H1 (cell line): ENCODE data around the gene SPDYE6. TPM values are rescaled to one million over a fixed set of nuclear protein-coding genes. Genes with fewer than 3 reads are reported as not detected.
A peak's percentile ranks its signal among the peaks of the same experiment; 100 is the strongest.
"Not testable (repeated sequence)": the region's sequence is repeated elsewhere in the genome, so short reads cannot be mapped to it uniquely, and the experiment has no call there.

Experiments used
- CTCF ChIA-PET: fragments of 300-600 bp; sonication (Branson Sonifier 250); formaldehyde crosslinking; loops from one replicate; lab custom pipeline; 2021; ENCODE audit not compliant: partially characterized antibody; lab: Charles Lee
- POLR2A ChIA-PET: fragments of 300-600 bp; sonication (Branson Sonifier 250); formaldehyde crosslinking; loops from one replicate; lab custom pipeline; 2021; ENCODE audit warnings: inconsistent platforms; ENCODE audit not compliant: partially characterized antibody; lab: Charles Lee
- DNase-seq, 2 experiments: peaks; one replicate each; pipeline versions ENCODE4 v3.0.0 to v3.0.0-alpha.2; 2010 to 2022; ENCODE audit warnings: low spot score in 2 of 2, low read depth in 1 of 2, mixed read lengths in 1 of 2
- FAIRE-seq: peaks from 2 replicates; lab custom pipeline; 2011; peaks lifted over from hg19 to GRCh38; lab: Jason Lieb, UNC
- H2AFZ ChIP-seq: 2 replicates; pipeline ENCODE4 v1.8.1; 2012; ENCODE audit warnings: low read length, inconsistent platforms
- H2AK5ac ChIP-seq: 2 replicates; pipeline ENCODE4 v1.6.1; 2013; ENCODE audit warnings: low read depth, low read length
- H2BK120ac ChIP-seq: replicated peaks from 2 replicates; pipeline ENCODE3; 2013; ENCODE audit warnings: low read depth, low read length, inconsistent platforms
- H2BK12ac ChIP-seq: 2 replicates; pipeline ENCODE4 v1.6.1; 2013; ENCODE audit warnings: low read depth, low read length
- H2BK15ac ChIP-seq: 2 replicates; pipeline ENCODE4 v1.6.1; 2013; ENCODE audit warnings: low read length
- H2BK20ac ChIP-seq: 2 replicates; pipeline ENCODE4 v1.6.1; 2013; ENCODE audit warnings: low read length
- H2BK5ac ChIP-seq: 2 replicates; pipeline ENCODE4 v1.6.1; 2013; ENCODE audit warnings: low read depth, low read length
- H3K14ac ChIP-seq: 2 replicates; pipeline ENCODE4 v1.6.1; 2013; ENCODE audit warnings: inconsistent platforms; ENCODE audit not compliant: insufficient read length
- H3K18ac ChIP-seq: 2 replicates; pipeline ENCODE4 v1.6.1; 2013; ENCODE audit warnings: low read length; ENCODE audit errors: extremely low read depth
- H3K23ac ChIP-seq: 2 replicates; pipeline ENCODE4 v1.6.1; 2013; ENCODE audit warnings: inconsistent platforms; ENCODE audit not compliant: insufficient read length
- H3K23me2 ChIP-seq: 2 replicates; pipeline ENCODE4 v1.6.1; 2013; ENCODE audit warnings: low read depth, low read length
- H3K27ac ChIP-seq: 2 replicates; pipeline ENCODE4 v1.6.1; 2011; ENCODE audit warnings: low read depth, low read length, inconsistent platforms
- H3K27me3 ChIP-seq, 4 experiments: replicated peaks in 1 of 4; 1 replicate in 1 of 4; 2 replicates in 3 of 4; pipeline versions ENCODE4 v1.6.1 to v1.8.1; 2011 to 2013; ENCODE audit warnings: low read length in 3 of 4, mild to moderate bottlenecking in 3 of 4, inconsistent platforms in 2 of 4, mixed read lengths in 2 of 4, moderate library complexity in 1 of 4; ENCODE audit not compliant: control insufficient read depth in 3 of 4, insufficient read depth in 3 of 4; ENCODE audit errors: extremely low read depth in 1 of 4
- H3K36me3 ChIP-seq, 4 experiments: 2 replicates each; pipeline versions ENCODE4 v1.6.1 to v1.8.1; 2011 to 2013; ENCODE audit warnings: mild to moderate bottlenecking in 4 of 4, low read length in 3 of 4, moderate library complexity in 2 of 4, control low read depth in 1 of 4, inconsistent platforms in 1 of 4; ENCODE audit not compliant: insufficient read depth in 4 of 4, control insufficient read depth in 2 of 4
- H3K4ac ChIP-seq: replicated peaks from 2 replicates; pipeline ENCODE3; 2013; ENCODE audit warnings: low read length, low read depth, mixed read lengths, inconsistent platforms; ENCODE audit not compliant: insufficient read length
- H3K4me1 ChIP-seq, 4 experiments: replicated peaks in 1 of 4; 1 replicate in 1 of 4; 2 replicates in 3 of 4; pipeline versions ENCODE4 v1.6.1 to v1.8.1; 2011 to 2013; ENCODE audit warnings: low read length in 3 of 4, inconsistent platforms in 2 of 4, mixed read lengths in 1 of 4; ENCODE audit not compliant: insufficient read depth in 4 of 4, control insufficient read depth in 3 of 4
- H3K4me2 ChIP-seq, 2 experiments: 2 replicates each; pipeline versions ENCODE4 v1.6.1 to v1.8.1; 2011 to 2013; ENCODE audit warnings: low read depth in 2 of 2, low read length in 2 of 2, control low read depth in 1 of 2, inconsistent platforms in 1 of 2, mild to moderate bottlenecking in 1 of 2; ENCODE audit not compliant: insufficient read depth in 1 of 2
- H3K4me3 ChIP-seq, 4 experiments: fragments of 200-600, 300-600 bp in 1 of 4; sonication (generic), shearing (Covaris generic), sonication (Bioruptor Twin) in 1 of 4; 2 replicates each; pipeline versions ENCODE4 v1.5.1 to v1.8.1; 2011 to 2016; ENCODE audit warnings: low read length in 4 of 4, low read depth in 3 of 4, control low read depth in 2 of 4, inconsistent platforms in 2 of 4, mild to moderate bottlenecking in 2 of 4, mixed read lengths in 1 of 4, moderate library complexity in 1 of 4; ENCODE audit not compliant: insufficient read depth in 2 of 4; ENCODE audit errors: extremely low read depth in 1 of 4
- H3K56ac ChIP-seq: replicated peaks from 2 replicates; pipeline ENCODE3; 2013; ENCODE audit warnings: low read depth, mild to moderate bottlenecking, mixed read lengths, low read length, inconsistent platforms; ENCODE audit not compliant: insufficient read length
- H3K79me1 ChIP-seq: 2 replicates; pipeline ENCODE4 v1.6.1; 2013; ENCODE audit warnings: low read depth, low read length, control low read depth
- H3K79me2 ChIP-seq, 2 experiments: 2 replicates each; pipeline versions ENCODE4 v1.6.1 to v1.8.1; 2012 to 2013; ENCODE audit warnings: low read length in 2 of 2, mild to moderate bottlenecking in 2 of 2, inconsistent platforms in 1 of 2; ENCODE audit not compliant: insufficient read depth in 2 of 2, control insufficient read depth in 1 of 2
- H3K9ac ChIP-seq, 4 experiments: replicated peaks in 1 of 4; 1 replicate in 1 of 4; 2 replicates in 3 of 4; pipeline versions ENCODE4 v1.6.1 to v1.8.1; 2011 to 2013; ENCODE audit warnings: low read depth in 3 of 4, low read length in 3 of 4, control low read depth in 2 of 4, mild to moderate bottlenecking in 2 of 4, moderate library complexity in 2 of 4, inconsistent platforms in 1 of 4; ENCODE audit errors: extremely low read depth in 1 of 4
- H3K9me3 ChIP-seq, 2 experiments: 2 replicates each; pipeline versions ENCODE4 v1.6.1 to v1.8.1; 2012 to 2013; ENCODE audit warnings: mild to moderate bottlenecking in 2 of 2, moderate library complexity in 2 of 2, control low read depth in 1 of 2, inconsistent platforms in 1 of 2, low read depth in 1 of 2, low read length in 1 of 2, mixed read lengths in 1 of 2; ENCODE audit not compliant: insufficient read depth in 2 of 2
- H4K20me1 ChIP-seq, 2 experiments: replicated peaks in 1 of 2; 2 replicates each; pipeline versions ENCODE3 to v1.8.1; 2011 to 2013; ENCODE audit warnings: inconsistent platforms in 2 of 2, low read length in 2 of 2, mild to moderate bottlenecking in 1 of 2; ENCODE audit not compliant: insufficient read depth in 2 of 2, control insufficient read depth in 1 of 2
- H4K5ac ChIP-seq: 2 replicates; pipeline ENCODE4 v1.6.1; 2013; ENCODE audit warnings: low read length, low read depth, mixed read lengths, inconsistent platforms; ENCODE audit not compliant: insufficient read length
- H4K8ac ChIP-seq: 2 replicates; pipeline ENCODE4 v1.8.0; 2013; ENCODE audit warnings: mild to moderate bottlenecking, moderate library complexity, low read length, inconsistent platforms; ENCODE audit not compliant: insufficient read depth; ENCODE audit errors: extremely low read depth
- H4K91ac ChIP-seq: replicated peaks from 2 replicates; pipeline ENCODE3; 2013; ENCODE audit warnings: low read length, mixed read lengths, inconsistent platforms; ENCODE audit not compliant: insufficient read length
- BACH1 ChIP-seq: IDR thresholded peaks from 2 replicates; pipeline ENCODE4 v1.6.1; 2012; ENCODE audit warnings: low read length, improper control_type of control experiment
- CREB1 ChIP-seq: IDR thresholded peaks from 2 replicates; pipeline ENCODE4 v1.6.1; 2012; ENCODE audit warnings: inconsistent platforms
- HDAC2 ChIP-seq, 2 experiments: fragments of 300-600 bp in 1 of 2; sonication (generic) in 1 of 2; IDR thresholded peaks; 2 replicates each; pipeline ENCODE4 v1.6.1; 2011 to 2012; ENCODE audit warnings: low read depth in 2 of 2, low read length in 2 of 2, mild to moderate bottlenecking in 2 of 2, moderate library complexity in 2 of 2, borderline replicate concordance in 1 of 2, inconsistent platforms in 1 of 2
- NRF1 ChIP-seq: IDR thresholded peaks from 2 replicates; pipeline ENCODE4 v1.6.1; 2011; ENCODE audit warnings: mild to moderate bottlenecking, low read depth, low read length, improper control_type of control experiment
- PHF8 ChIP-seq: fragments of 200-600 bp; sonication (generic); conservative IDR thresholded peaks from 2 replicates; pipeline ENCODE4 v1.7.1; 2012; ENCODE audit warnings: low read depth, mild to moderate bottlenecking, inconsistent platforms, low read length, moderate library complexity
- POLR2AphosphoS5 ChIP-seq: IDR thresholded peaks from 2 replicates; pipeline ENCODE4 v1.6.1; 2011; ENCODE audit warnings: low read depth, low read length
- SP1 ChIP-seq: IDR thresholded peaks from 2 replicates; pipeline ENCODE4 v1.6.1; 2011; ENCODE audit warnings: low read depth, low read length
- TAF1 ChIP-seq: IDR thresholded peaks from 2 replicates; pipeline ENCODE4 v1.6.1; 2011; ENCODE audit warnings: mild to moderate bottlenecking, low read depth, low read length
- YY1 ChIP-seq: IDR thresholded peaks from 2 replicates; pipeline ENCODE4 v1.6.1; 2011; ENCODE audit warnings: low read depth, mild to moderate bottlenecking, low read length
- WGBS, 2 experiments: shearing (Covaris generic) in 1 of 2; methylation state at CpG; one replicate each; pipeline versions ENCODE4 v1.1.6 to v1.1.7; 2013 to 2015; ENCODE audit warnings: low lambda C conversion rate in 2 of 2, mixed read lengths in 2 of 2, inconsistent platforms in 1 of 2, low coverage in 1 of 2, missing lambda C conversion rate in 1 of 2; ENCODE audit not compliant: insufficient replicate concordance in 2 of 2, insufficient coverage in 1 of 2, insufficient read length in 1 of 2; ENCODE audit errors: extremely low coverage in 1 of 2, missing lambda C conversion rate in 1 of 2; 5-methylcytosine and 5-hydroxymethylcytosine counted together
- polyA plus RNA-seq, 7 experiments: library from polyadenylated mRNA; depleted of rRNA in 3 of 7; stranded (reverse) in 5 of 7; unstranded in 2 of 7; fragments of >200 nt in 5 of 7; fragments of 200-250 nt in 2 of 7; gene quantifications; 1 replicate in 5 of 7; 2 replicates in 1 of 7; 4 replicates in 1 of 7; pipeline versions ENCODE4 v1.2.1 to v1.2.3, GENCODE V29; 2011 to 2013; ENCODE audit warnings: missing spikeins in 2 of 7, mixed read lengths in 2 of 7
- total RNA-seq: library from RNA; stranded (reverse); fragmentation: NEBNext Ultra II Directional; extraction: Animal tissue kit (Norgen Biotek cat#: 25700); gene quantifications from 2 replicates; pipeline ENCODE4 v1.2.1, GENCODE V29; 2021
- TF ChIP-seq, protein P1 (sequence below): IDR thresholded peaks from 2 replicates; pipeline ENCODE4 v1.6.1; 2012; ENCODE audit warnings: inconsistent platforms

Gene SPDYE6
- total and polyA plus RNA-seq, 2 of the 8 experiments (the other 6 are each of a cell fraction or from before 2014, with no cell fraction given), result not detected

- TF ChIP-seq NRF1 (peak; percentile 71), HDAC2 (IDR thresholded peaks at IDR 0.05; ENCODE audit: borderline replicate concordance in 1 of 2, low read depth in 2 of 2, low read length in 2 of 2) (peak; percentile 70 to 91; a peak in 3 of 4 replicates), CREB1 (peak; percentile 50), BACH1 (peak; percentile 95), PHF8 (peak; percentile 45; the same call in 1 of the 2 replicates), YY1 (peak; percentile 78), POLR2AphosphoS5 (peak; percentile 52; the same call in 1 of the 2 replicates), TAF1 (peak; percentile 39; the same call in 1 of the 2 replicates), SP1 (peak; percentile 67)
- TF ChIP-seq, protein P1, sequence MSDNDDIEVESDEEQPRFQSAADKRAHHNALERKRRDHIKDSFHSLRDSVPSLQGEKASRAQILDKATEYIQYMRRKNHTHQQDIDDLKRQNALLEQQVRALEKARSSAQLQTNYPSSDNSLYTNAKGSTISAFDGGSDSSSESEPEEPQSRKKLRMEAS, result peak; percentile 69
Measured at GRCh38 chr7:102363549-102364393, 7.5 kb upstream of the SPDYE6 start (continued).

GRCh38 chr7:102346983-102347382, 9.3 kb downstream of the SPDYE6 start:
- H2AFZ ChIP-seq, H2BK12ac ChIP-seq, H3K14ac ChIP-seq, H4K8ac ChIP-seq, CTCF ChIA-PET, H3K9me3 ChIP-seq, H3K4me1 ChIP-seq, DNase-seq, H4K91ac ChIP-seq, H3K18ac ChIP-seq, H3K9ac ChIP-seq, FAIRE-seq, H3K79me1 ChIP-seq, H2AK5ac ChIP-seq, H3K27ac ChIP-seq, H3K4me3 ChIP-seq, H2BK5ac ChIP-seq, H4K5ac ChIP-seq, H4K20me1 ChIP-seq, H3K27me3 ChIP-seq, H3K36me3 ChIP-seq, H3K23me2 ChIP-seq, H3K79me2 ChIP-seq, H2BK20ac ChIP-seq, H3K56ac ChIP-seq, H2BK15ac ChIP-seq, H2BK120ac ChIP-seq, H3K4ac ChIP-seq, H3K23ac ChIP-seq, H3K4me2 ChIP-seq, POLR2A ChIA-PET: not testable (repeated sequence)
- 89% methylated on average over 3 of the region's 6 CpGs; no CpG with 5 or more reads in 1 of the 2 experiments for WGBS, 2 experiments
